A549 (cell line): Measurements from ENCODE around the gene OCA2.

Experiments used
- EP300 ChIP-seq, 2 experiments: fragments of >200 bp; sonication (Bioruptor Twin); formaldehyde crosslinking; IDR thresholded peaks; 2 replicates in 1 of 2; 3 replicates in 1 of 2; pipeline ENCODE4 v1.6.1; 2016 to 2017
- TF ChIP-seq, protein P1 (sequence below): fragments of 450-650 bp; IDR thresholded peaks from 2 replicates; pipeline ENCODE4 v1.6.1; 2014; ENCODE audit warnings: antibody characterized with exemption
- TF ChIP-seq, protein P2 (sequence below): fragments of >200 bp; sonication (Bioruptor Twin); formaldehyde crosslinking; IDR thresholded peaks from 3 replicates; pipeline ENCODE4 v1.5.1; 2016

DNA sequence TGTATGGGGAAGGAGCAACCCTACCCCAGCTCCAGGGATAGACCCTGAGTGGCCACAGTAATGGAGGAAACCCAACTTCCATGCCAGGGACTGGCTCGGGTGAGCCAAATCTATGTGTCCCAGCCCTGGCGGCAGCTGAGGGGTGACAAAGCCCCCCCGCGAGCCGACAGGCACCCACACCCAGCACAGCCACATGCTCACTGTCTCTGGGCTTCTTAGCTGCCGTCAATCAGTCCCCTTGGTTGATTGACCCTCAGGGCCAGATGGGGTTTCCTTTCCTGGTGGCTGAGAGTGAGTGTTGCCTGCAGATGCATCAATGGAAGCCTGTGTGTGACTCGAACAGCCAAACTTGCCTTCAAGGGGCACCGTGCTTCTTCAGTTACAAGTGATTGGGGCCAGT is 2.1 kb upstream of the OCA2 start:
- TF ChIP-seq, protein P1, sequence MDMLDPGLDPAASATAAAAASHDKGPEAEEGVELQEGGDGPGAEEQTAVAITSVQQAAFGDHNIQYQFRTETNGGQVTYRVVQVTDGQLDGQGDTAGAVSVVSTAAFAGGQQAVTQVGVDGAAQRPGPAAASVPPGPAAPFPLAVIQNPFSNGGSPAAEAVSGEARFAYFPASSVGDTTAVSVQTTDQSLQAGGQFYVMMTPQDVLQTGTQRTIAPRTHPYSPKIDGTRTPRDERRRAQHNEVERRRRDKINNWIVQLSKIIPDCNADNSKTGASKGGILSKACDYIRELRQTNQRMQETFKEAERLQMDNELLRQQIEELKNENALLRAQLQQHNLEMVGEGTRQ = no peak
- TF ChIP-seq, protein P2, sequence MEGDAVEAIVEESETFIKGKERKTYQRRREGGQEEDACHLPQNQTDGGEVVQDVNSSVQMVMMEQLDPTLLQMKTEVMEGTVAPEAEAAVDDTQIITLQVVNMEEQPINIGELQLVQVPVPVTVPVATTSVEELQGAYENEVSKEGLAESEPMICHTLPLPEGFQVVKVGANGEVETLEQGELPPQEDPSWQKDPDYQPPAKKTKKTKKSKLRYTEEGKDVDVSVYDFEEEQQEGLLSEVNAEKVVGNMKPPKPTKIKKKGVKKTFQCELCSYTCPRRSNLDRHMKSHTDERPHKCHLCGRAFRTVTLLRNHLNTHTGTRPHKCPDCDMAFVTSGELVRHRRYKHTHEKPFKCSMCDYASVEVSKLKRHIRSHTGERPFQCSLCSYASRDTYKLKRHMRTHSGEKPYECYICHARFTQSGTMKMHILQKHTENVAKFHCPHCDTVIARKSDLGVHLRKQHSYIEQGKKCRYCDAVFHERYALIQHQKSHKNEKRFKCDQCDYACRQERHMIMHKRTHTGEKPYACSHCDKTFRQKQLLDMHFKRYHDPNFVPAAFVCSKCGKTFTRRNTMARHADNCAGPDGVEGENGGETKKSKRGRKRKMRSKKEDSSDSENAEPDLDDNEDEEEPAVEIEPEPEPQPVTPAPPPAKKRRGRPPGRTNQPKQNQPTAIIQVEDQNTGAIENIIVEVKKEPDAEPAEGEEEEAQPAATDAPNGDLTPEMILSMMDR = no peak
- no peak for TF ChIP-seq EP300 (IDR thresholded peaks at IDR 0.05)
